Aorta (tissue), 5 donors: ENCODE results near the gene FMNL2. TPM values are rescaled to one million over a fixed set of nuclear protein-coding genes. Genes with fewer than 3 reads are reported as not detected.

ENCODE experiments used
- ATAC-seq: fragments of 200-7000 bp; cut with Tn5 transposase; one replicate; pipeline ENCODE4 v1.9.1; 2022; ENCODE audit warnings: moderate library complexity; ENCODE audit not compliant: low FRiP score
- DNase-seq, 2 donors: peaks; one replicate each; pipeline ENCODE4 v3.0.0-alpha.2; 2020
- H3K27ac ChIP-seq, 2 donors: one replicate each; pipeline ENCODE4 v1.5.1; 2013; ENCODE audit warnings: low read length in 2 of 2, mild to moderate bottlenecking in 2 of 2, moderate library complexity in 2 of 2, control low read depth in 1 of 2, inconsistent platforms in 1 of 2, low read depth in 1 of 2
- H3K27me3 ChIP-seq, 2 donors: one replicate each; pipeline ENCODE4 v1.6.1; 2013; ENCODE audit warnings: control low read depth in 1 of 2, low read length in 1 of 2, mild to moderate bottlenecking in 1 of 2, moderate library complexity in 1 of 2; ENCODE audit not compliant: insufficient read depth in 2 of 2, control insufficient read depth in 1 of 2
- H3K36me3 ChIP-seq, 2 donors: one replicate each; pipeline ENCODE4 v1.6.1; 2013; ENCODE audit warnings: control low read depth in 1 of 2, low read length in 1 of 2, mild to moderate bottlenecking in 1 of 2; ENCODE audit not compliant: insufficient read depth in 2 of 2, control insufficient read depth in 1 of 2
- H3K4me1 ChIP-seq, 2 donors: one replicate each; pipeline ENCODE4 v1.6.1; 2013; ENCODE audit warnings: low read length in 2 of 2, control low read depth in 1 of 2, mild to moderate bottlenecking in 1 of 2, moderate library complexity in 1 of 2; ENCODE audit not compliant: insufficient read depth in 2 of 2, control insufficient read depth in 1 of 2
- H3K4me3 ChIP-seq, 2 donors: one replicate each; pipeline ENCODE4 v1.5.1; 2013; ENCODE audit warnings: low read length in 2 of 2, control low read depth in 1 of 2, mild to moderate bottlenecking in 1 of 2
- H3K9me3 ChIP-seq: one replicate; pipeline ENCODE4 v1.6.1; 2013; ENCODE audit warnings: mild to moderate bottlenecking, low read length; ENCODE audit not compliant: control insufficient read depth
- WGBS, 2 donors: extraction: QIAGEN DNeasy Blood & Tissue Kit; methylation state at CpG; one replicate each; pipeline ENCODE4 v1.1.7; 2013; 5-methylcytosine and 5-hydroxymethylcytosine counted together
- intact Hi-C, 2 donors: fragments of 100-400 bp; cut with DNase I; formaldehyde crosslinking; loops; one replicate each; pipeline versions ENCODE4 v1.14.2 to v1.15.0; 2022
- long read RNA-seq, 2 donors: library from polyadenylated mRNA; unstranded; transcript quantifications; one replicate each; pipeline ENCODE4 v2.0.0, GENCODE V29; 2020 to 2021
- polyA plus RNA-seq, 2 donors: library from polyadenylated mRNA; stranded (reverse); fragments of 200-250 nt; gene quantifications; one replicate each; pipeline ENCODE4 v1.2.3, GENCODE V29; 2013
- total RNA-seq, 2 donors: library from RNA; stranded (reverse); fragmentation: NEBNext Ultra II Directional; extraction: Animal tissue kit (Norgen Biotek cat#: 25700); gene quantifications; one replicate each; pipeline ENCODE4 v1.2.1, GENCODE V29; 2021
- donor health status: healthy with polysubstance abuse.
- donor health status: Bipolar disorder and iron deficiency.
- donor health status: DM: no; HTN: no; CAD: no.
- donor health status: DM: no; HTN: no; CAD: no.
- donor health status: DM: yes; HTN: yes; CAD: no.

Gene FMNL2
- total RNA-seq (10 to 100 TPM; 53.2 to 55.1 TPM), polyA plus RNA-seq (10 to 100 TPM; 10.7 to 14.1 TPM)
- long read RNA-seq, donor 1, partial matches to known transcripts = 11 of 43 reads
- long read RNA-seq, donor 1, other reads (novel, unspliced or antisense) = 32 of 43 reads
- long read RNA-seq, donor 2, partial matches to known transcripts = 3 of 32 reads
- long read RNA-seq, donor 2, other reads (novel, unspliced or antisense) = 28 of 32 reads

GRCh38 chr2:152335016-152335725 lies at the start of gene FMNL2:
TSS of gene FMNL2 (plus strand) at chr2:152335174.
- no peaks in the 10 kb centered on the region for H3K4me1 ChIP-seq
- intact Hi-C loops = loop anchor here (5.0 to 10.0 kb wide), 7 partner anchors 57 to 300 kb away; no protein-coding TSS in a partner anchor
- no peaks in the 10 kb centered on the region for H3K36me3 ChIP-seq
- no peaks in the 10 kb centered on the region for H3K9me3 ChIP-seq
- peak; percentile 89 to 94 for DNase-seq
- H3K27ac ChIP-seq = peak within 1 kb of the TSS; percentile 31 to 38
- WGBS, 2 donors = 1% methylated on average over 83 to 85 of the region's 85 CpGs
- H3K27me3 ChIP-seq = no peaks in the 10 kb centered on the region
- peak within 1 kb of the TSS; percentile 88 to 98 for H3K4me3 ChIP-seq
- peak; percentile 90 for ATAC-seq

- DNase-seq (no peak), ATAC-seq (no peak)
- Histone ChIP-seq H3K27ac (no peak overlapping the region), H3K36me3 (no peaks in the 10 kb centered on the region), H3K9me3 (no peaks in the 10 kb centered on the region), H3K27me3 (no peaks in the 10 kb centered on the region), H3K4me1 (no peaks in the 10 kb centered on the region), H3K4me3 (no peak overlapping the region)
- intact Hi-C loops = no loop called here
These were observed 42.0 kb upstream of the FMNL2 start for GRCh38 chr2:152292991-152293390.

GRCh38 chr2:152297715-152298114 lies 37.3 kb upstream of the FMNL2 start:
- no peaks in the 10 kb centered on the region for H3K36me3 ChIP-seq
- no peak overlapping the region for H3K4me3 ChIP-seq
- H3K4me1 ChIP-seq = no peaks in the 10 kb centered on the region
- 97 to 100% methylated on average over 2 of the region's 2 CpGs for WGBS, 2 donors
- no peaks in the 10 kb centered on the region for H3K9me3 ChIP-seq
- H3K27ac ChIP-seq = no peak overlapping the region
- no peaks in the 10 kb centered on the region for H3K27me3 ChIP-seq
- intact Hi-C loops = no loop called here
- DNase-seq (no peak), ATAC-seq (no peak)

GRCh38 chr2:152298754-152299153 lies 36.2 kb upstream of the FMNL2 start:
- ATAC-seq (no peak), DNase-seq (no peak)
- no peak overlapping the region for H3K4me3 ChIP-seq
- H3K36me3 ChIP-seq = no peaks in the 10 kb centered on the region
- H3K4me1 ChIP-seq = no peaks in the 10 kb centered on the region
- 76 to 80% methylated on average over 1 of the region's 1 CpG for WGBS, 2 donors
- intact Hi-C loops = no loop called here
- H3K9me3 ChIP-seq = no peaks in the 10 kb centered on the region
- H3K27me3 ChIP-seq = no peaks in the 10 kb centered on the region
- H3K27ac ChIP-seq = no peak overlapping the region

DNA sequence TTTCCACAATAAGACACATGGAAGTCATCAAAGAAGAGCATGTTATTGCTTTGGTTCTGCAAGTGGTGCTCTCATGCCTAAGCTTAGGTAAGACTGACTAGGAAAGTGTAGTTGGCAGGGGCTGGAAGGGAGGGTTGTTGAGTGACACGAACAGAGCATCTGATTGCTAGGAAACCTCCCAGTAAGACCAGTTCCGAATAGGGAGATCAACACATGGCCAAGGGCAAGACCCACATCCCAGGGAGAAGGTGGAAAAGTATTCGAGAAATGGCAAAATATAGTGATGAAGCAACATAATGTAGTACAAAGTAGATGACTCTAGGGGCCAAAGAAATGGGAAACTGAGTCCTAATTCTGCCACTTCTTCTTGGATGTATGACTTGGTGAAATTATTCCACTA lies 33.8 kb upstream of the FMNL2 start:
- H3K4me3 ChIP-seq = no peak overlapping the region
- DNase-seq = no peak
- no peaks in the 10 kb centered on the region for H3K9me3 ChIP-seq
- H3K4me1 ChIP-seq = no peaks in the 10 kb centered on the region
- H3K27me3 ChIP-seq = no peaks in the 10 kb centered on the region
- intact Hi-C loops = no loop called here
- no peaks in the 10 kb centered on the region for H3K36me3 ChIP-seq
- no peak overlapping the region for H3K27ac ChIP-seq
- no peak for ATAC-seq
- 85 to 90% methylated on average over 3 of the region's 3 CpGs for WGBS, 2 donors

GRCh38 chr2:152303951-152304350 lies 31.0 kb upstream of the FMNL2 start:
- H3K9me3 ChIP-seq = no peaks in the 10 kb centered on the region
- no peak overlapping the region for H3K4me3 ChIP-seq
- H3K36me3 ChIP-seq = no peaks in the 10 kb centered on the region
- intact Hi-C loops = no loop called here
- no peaks in the 10 kb centered on the region for H3K4me1 ChIP-seq
- H3K27ac ChIP-seq = no peak overlapping the region
- 96 to 98% methylated on average over 2 of the region's 2 CpGs for WGBS, 2 donors
- DNase-seq (no peak), ATAC-seq (no peak)
- H3K27me3 ChIP-seq = no peaks in the 10 kb centered on the region

- 88% methylated on average over 1 of the region's 1 CpG for WGBS, 2 donors
- DNase-seq (no peak), ATAC-seq (no peak)
- Histone ChIP-seq H3K4me1 (no peaks in the 10 kb centered on the region), H3K36me3 (no peaks in the 10 kb centered on the region), H3K4me3 (no peak overlapping the region), H3K27ac (no peak overlapping the region), H3K9me3 (no peaks in the 10 kb centered on the region), H3K27me3 (no peaks in the 10 kb centered on the region)
- intact Hi-C loops = no loop called here
These were observed 30.1 kb upstream of the FMNL2 start for GRCh38 chr2:152304836-152305235.

GRCh38 chr2:152307863-152308262 lies 27.1 kb upstream of the FMNL2 start:
- H3K9me3 ChIP-seq = no peaks in the 10 kb centered on the region
- no peaks in the 10 kb centered on the region for H3K27me3 ChIP-seq
- DNase-seq (no peak), ATAC-seq (no peak)
- intact Hi-C loops = no loop called here
- 91 to 94% methylated on average over 1 of the region's 1 CpG for WGBS, 2 donors
- H3K36me3 ChIP-seq = no peaks in the 10 kb centered on the region
- H3K27ac ChIP-seq = no peak overlapping the region
- H3K4me3 ChIP-seq = no peak overlapping the region
- H3K4me1 ChIP-seq = no peaks in the 10 kb centered on the region
